Activated T-cell treated with anti-CD3 and anti-CD28 coated beads, Interleukin-2, amount 50 U/mL, for 48 hours (primary cell): Measurements from ENCODE around the gene FHIT.
A peak's percentile ranks its signal among the peaks of the same experiment; 100 is the strongest.

Experiments
- DNase-seq, 2 experiments: peaks; one replicate each; pipeline ENCODE4 v3.0.0-alpha.2; 2020

FHIT gene

GRCh38 chr3:60250810-60251209, 1000.4 kb downstream of the FHIT start:
- no peak for DNase-seq

DNA sequence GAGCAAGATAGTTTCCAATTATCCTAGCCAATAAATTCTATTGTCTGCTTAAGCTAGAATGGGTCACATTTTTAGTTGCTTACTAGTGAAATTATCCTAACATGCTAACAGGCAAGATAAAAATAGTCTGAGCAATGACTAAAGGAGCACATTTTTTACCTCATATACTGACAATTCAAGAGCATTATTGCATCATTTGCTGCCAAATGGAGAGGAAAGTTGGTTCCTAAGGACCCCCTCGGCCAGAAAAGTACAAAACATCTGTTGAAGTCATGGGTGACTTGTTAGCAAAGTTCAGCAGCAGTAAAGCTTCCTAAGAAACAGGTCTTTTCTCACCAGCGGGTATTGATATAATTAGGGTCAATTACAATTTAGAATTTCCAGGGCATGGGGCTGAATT, 1001.0 kb downstream of the FHIT start:
- no peak for DNase-seq

- no peak for DNase-seq
Observed at GRCh38 chr3:60246361-60246760, 1004.9 kb downstream of the FHIT start.

DNA sequence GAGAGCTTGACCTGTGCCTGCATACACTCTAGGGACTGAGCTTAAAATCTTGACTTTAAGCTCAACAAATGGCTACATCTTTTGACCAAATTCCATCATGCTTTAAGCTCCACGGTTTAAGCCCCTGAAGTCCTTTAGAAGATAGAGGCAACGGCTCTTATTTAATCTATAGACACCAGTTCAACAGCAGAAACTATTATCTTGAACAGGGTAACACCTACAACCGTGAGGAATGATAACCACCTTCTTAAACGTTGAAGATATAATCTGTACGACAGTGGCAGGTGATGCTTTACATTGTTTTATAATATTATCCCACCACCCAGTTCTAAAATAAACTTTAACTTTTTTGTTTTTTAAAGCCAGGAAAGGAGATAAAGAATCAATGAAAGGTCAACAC, 1007.8 kb downstream of the FHIT start:
- DNase-seq, result no peak

- no peak for DNase-seq
Observed at GRCh38 chr3:60240492-60240891, 1010.8 kb downstream of the FHIT start.

DNA sequence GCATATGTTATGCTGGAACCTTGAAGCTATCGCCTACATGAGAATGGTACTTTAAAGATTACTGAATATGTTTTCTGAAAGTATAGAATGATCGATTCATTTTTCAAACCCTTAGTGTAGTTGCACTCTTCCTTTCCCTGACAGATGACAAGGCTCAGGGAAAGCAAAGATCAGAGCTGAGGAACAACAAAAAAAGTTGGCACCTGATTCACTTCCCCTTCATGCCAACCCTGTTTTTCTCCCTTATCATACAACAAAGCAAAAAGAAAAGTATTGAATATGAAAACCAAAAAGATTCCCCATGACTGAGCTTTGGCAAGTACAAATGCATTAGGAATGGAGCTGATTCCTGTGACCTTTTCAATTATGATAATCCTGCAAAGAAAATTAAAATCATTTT, 1012.7 kb downstream of the FHIT start:
- DNase-seq, result no peak

DNA sequence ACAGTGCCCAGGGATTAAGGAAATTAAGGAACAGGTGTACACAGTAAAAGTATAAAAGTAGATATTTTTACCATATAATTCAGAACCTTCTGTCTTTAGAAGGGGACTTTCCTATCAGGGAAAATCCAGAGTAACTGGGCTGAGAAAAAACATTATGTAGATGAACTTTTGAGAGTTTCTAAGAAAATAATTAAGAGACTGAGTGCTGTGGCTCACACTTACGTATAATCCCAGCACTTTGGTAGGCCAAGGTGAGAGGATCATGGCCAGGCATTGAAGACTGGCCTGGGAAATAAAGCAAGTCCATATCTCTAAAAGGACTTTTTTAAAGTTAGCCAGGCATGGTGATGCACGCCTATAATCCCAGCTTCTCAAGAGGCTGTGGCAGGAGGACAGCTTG, 1021.8 kb downstream of the FHIT start:
- DNase-seq, result no peak

DNA sequence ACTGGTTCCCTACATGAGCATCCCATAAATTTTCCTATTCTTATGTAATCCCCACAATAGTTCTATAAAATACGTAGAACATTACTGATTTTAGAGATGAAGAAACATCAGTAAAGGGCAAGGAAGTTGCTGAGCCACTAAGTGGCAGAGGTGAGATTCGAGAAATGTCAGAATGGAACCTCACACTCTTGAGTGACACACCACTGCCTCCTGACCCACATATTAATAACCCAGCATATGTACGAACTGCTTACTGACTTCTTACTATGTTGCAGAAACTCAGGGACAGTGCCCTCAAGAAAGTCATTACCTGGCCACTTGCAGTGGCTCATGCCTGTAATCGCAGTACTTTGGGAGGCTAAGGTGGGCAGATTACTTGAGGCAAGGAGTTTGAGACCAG, 1022.4 kb downstream of the FHIT start:
- DNase-seq, result no peak

GRCh38 chr3:60226912-60227311, 1024.3 kb downstream of the FHIT start:
- no peak for DNase-seq

- DNase-seq, result no peak
Observed at GRCh38 chr3:60225848-60226247, 1025.4 kb downstream of the FHIT start.

DNA sequence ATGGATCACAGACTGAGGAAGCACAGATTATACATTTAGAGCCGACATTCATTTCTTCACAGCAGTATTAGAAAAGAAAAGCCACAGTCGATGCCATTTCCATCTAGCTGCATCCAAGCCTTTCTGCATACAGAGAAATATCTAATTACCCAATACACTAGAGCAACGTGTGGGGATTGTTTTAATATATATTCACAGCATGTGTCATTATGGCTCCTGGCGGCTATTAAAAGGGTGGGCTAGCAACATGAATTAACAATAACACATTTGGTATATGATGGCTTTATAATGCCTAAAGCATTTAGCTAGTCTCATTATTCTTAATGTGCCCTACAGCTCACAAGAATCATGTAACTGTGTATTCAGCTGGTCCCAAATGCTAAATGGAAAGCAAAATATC, 1030.5 kb downstream of the FHIT start:
- DNase-seq, result no peak

GRCh38 chr3:60219501-60219900, 1031.8 kb downstream of the FHIT start:
- no peak for DNase-seq

DNA sequence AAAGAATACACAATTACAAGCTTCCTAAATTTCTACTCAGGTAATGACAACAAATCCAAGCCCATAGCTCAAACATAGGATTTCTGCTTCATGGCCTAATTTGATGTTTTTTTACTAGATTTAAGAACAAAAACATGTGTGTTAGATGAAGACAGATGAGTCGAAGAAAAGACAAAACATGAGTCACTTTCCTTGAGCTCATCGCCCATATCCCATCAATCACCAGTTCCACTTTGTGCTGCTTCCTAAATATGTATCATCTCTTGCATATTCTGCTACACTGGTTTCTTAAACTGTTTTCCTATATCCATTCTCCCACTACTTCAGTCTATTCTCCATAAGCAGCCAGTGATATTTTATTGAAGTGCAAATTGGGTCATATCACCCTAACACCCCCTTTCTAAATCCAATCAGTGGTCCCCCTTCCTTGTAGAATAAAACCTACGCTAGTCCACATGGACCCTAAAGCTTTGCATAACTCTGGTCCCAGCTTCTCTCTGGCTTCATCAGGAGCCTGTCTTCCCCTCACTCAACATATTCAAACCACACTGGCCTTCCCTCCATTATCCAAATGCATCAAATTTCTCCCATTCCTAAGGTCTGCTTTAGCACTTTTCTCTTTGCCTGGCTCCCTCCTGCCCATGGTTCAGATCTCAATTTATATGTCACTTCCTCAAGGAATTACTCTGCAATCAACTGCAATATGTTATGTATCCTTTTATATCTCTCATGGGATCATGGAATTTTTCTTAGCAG, 1033.9 kb downstream of the FHIT start:
- DNase-seq, result no peak

DNA sequence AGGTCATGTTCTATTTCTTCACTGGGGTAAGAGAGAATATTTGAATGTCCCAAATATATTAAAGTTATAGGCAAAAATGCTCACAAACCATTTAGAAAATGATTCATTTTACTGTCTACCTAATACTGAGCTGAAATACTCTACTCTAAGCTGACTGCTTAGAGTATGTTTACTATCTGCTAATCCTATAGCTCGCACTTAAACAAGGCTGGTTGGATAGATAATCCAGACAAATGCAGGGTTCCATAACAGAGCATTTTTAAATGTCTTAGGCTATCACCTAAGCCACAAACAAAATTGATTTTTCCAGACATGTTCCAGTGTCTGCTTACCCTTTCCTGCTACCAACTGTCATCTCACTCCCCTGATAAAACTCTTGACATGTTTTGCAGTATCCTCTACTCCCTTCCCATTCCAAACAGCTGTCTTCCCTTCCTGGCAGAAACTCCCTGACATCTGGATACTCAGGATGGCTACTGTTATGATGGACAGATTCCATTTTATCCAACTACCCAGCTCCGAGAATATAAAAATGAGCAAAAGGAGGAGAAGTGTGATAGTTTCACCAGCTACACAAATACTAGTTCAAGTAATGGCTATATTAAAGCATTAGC, 1034.7 kb downstream of the FHIT start:
- no peak for DNase-seq

DNA sequence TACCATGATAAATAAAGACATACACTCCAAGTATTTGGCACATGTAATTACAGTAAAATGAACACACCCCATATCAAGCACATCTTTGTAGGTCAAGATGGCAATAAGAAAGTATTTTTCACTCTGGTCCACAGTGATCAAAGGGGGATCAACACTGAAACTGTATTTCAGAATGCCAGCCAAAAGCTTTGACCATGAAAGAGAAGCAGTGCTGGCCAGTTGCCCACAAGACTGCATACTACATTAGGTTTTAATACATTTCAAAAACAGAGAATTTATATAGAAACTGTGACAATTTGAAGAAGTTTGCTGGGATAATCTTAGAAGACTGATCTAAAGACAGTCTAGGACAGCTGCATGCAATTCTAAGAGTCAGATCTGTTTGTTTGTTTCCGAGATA, 1035.3 kb downstream of the FHIT start:
- no peak for DNase-seq

GRCh38 chr3:60207905-60208304, 1043.3 kb downstream of the FHIT start:
- DNase-seq, result no peak

DNA sequence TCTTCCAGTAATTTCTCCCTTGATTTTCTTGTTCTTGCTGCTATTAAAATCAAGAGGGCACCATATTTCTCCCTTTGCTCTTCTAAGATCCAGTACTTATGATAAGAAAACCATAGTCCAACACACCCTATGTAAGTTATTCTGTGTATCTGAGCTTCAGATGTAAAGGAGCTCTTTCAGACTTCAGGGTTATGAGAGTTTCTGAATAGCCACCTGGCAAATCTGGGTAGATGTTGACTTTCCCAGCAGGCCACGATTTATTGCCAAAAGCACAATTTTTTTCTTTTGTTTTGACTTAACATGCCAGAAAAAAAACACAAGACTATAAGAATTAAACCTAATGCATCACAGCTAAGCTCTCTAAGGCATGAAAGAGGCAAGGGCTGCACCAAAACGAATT, 1045.0 kb downstream of the FHIT start:
- DNase-seq, result no peak

- no peak for DNase-seq
Observed at GRCh38 chr3:60202052-60202726, 1049.1 kb downstream of the FHIT start.

- DNase-seq, result no peak
Observed at GRCh38 chr3:60199306-60199705, 1051.9 kb downstream of the FHIT start.

GRCh38 chr3:60198179-60198720, 1053.0 kb downstream of the FHIT start:
- DNase-seq, result no peak

DNA sequence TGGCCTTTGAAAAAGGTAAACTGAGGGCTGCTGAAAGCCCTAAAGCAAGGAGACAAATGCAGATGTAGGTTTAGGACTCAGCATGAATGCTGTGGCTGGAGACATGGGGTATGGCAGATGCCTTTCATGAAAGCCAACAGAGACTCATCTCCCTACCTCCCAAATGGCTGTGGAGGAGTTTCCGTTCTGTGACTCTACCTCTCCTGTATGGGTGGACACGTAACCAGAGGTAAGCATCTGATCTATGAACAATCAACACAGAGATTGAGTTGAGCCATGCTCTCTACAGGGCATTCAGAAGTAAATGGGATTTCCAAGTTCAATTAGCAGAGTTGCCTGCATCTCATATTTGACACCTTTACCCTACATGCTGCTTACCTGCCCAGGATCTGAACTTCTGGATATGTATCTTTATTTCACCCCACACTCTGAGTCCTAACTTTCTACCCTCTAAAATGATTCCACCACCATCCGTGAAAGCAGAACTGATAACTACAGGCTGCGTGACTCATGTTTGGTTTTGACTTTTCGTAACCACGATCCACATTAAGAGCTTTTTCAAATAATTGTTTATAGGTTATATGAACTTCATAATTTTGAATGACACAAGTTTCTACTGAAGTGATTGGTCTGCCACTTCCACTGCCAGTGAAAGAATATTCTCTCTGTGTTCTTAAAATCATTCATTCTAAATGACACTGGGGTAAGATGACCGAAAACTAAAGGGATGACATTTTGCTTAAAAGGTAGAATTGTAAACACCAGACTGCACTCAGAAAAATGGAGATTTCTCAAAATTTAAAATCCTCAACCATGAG, 1058.7 kb downstream of the FHIT start:
- DNase-seq, result peak; percentile 22 to 29

GRCh38 chr3:60190073-60190472, 1061.2 kb downstream of the FHIT start:
- no peak for DNase-seq

GRCh38 chr3:60189304-60189703, 1061.9 kb downstream of the FHIT start:
- no peak for DNase-seq
